Muscle layer of duodenum (tissue), 2 donors: ENCODE data around the gene DCC.

Source experiments
- H3K27ac ChIP-seq: one replicate; pipeline ENCODE4 v1.7.0; 2013; ENCODE audit warnings: mild to moderate bottlenecking, low read length
- H3K27me3 ChIP-seq: one replicate; pipeline ENCODE4 v1.7.0; 2013; ENCODE audit warnings: low read depth, mild to moderate bottlenecking, control low read depth, low read length
- H3K36me3 ChIP-seq, 2 donors: one replicate each; pipeline ENCODE4 v1.7.0; 2013; ENCODE audit warnings: low read length in 2 of 2, control low read depth in 1 of 2, mild to moderate bottlenecking in 1 of 2; ENCODE audit not compliant: insufficient read depth in 2 of 2, control insufficient read depth in 1 of 2
- H3K4me1 ChIP-seq, 2 donors: one replicate each; pipeline ENCODE4 v1.7.0; 2013; ENCODE audit warnings: low read length in 2 of 2, mild to moderate bottlenecking in 2 of 2, control low read depth in 1 of 2, moderate library complexity in 1 of 2; ENCODE audit not compliant: insufficient read depth in 2 of 2, control insufficient read depth in 1 of 2
- H3K4me3 ChIP-seq, 2 donors: one replicate each; pipeline ENCODE4 v1.7.0; 2013; ENCODE audit warnings: low read length in 2 of 2, low read depth in 1 of 2, mild to moderate bottlenecking in 1 of 2
- H3K9me3 ChIP-seq, 2 donors: one replicate each; pipeline ENCODE4 v1.7.0; 2013; ENCODE audit warnings: low read length in 2 of 2, control low read depth in 1 of 2, mild to moderate bottlenecking in 1 of 2; ENCODE audit not compliant: control insufficient read depth in 1 of 2
- donor health status: healthy.

Gene DCC

GRCh38 chr18:52657043-52657805 lies 317.2 kb downstream of the DCC start:
- Histone ChIP-seq H3K36me3 (no peaks in the 10 kb centered on the region), H3K27ac (no peak overlapping the region), H3K27me3 (no peaks in the 10 kb centered on the region), H3K4me1 (no peaks in the 10 kb centered on the region), H3K9me3 (no peaks in the 10 kb centered on the region), H3K4me3 (no peak overlapping the region)

- no peaks in the 10 kb centered on the region for H3K27me3 ChIP-seq
Observed at GRCh38 chr18:52667463-52668065, 327.6 kb downstream of the DCC start.

DNA sequence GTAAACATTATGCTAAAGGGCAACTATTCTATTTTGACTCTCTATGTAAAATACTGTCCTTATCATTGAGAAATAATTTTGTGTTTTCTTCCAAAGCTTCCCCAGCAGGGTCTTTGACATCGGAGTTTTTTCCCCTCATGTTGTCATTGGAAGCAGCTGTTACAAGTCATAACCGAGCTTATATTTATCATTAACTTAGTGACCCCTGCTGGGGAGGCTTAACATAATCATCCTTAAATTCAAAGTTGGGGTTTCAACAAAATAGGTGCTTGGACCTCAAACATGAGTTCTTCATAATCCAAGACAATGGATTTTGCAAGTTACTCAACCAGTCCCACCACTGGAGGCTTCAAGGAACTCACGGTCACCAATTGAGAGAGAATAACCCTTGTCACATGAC lies 330.9 kb downstream of the DCC start:
- H3K27me3 ChIP-seq, result no peaks in the 10 kb centered on the region
- H3K4me3 ChIP-seq, result no peak overlapping the region
- no peaks in the 10 kb centered on the region for H3K4me1 ChIP-seq
- no peaks in the 10 kb centered on the region for H3K36me3 ChIP-seq
- H3K9me3 ChIP-seq, result no peaks in the 10 kb centered on the region
- no peak overlapping the region for H3K27ac ChIP-seq

More at GRCh38 chr18:52667463-52668065, 327.6 kb downstream of the DCC start:
- Histone ChIP-seq H3K27ac (no peak overlapping the region), H3K9me3 (no peaks in the 10 kb centered on the region), H3K4me3 (no peak overlapping the region), H3K4me1 (no peaks in the 10 kb centered on the region), H3K36me3 (no peaks in the 10 kb centered on the region)

GRCh38 chr18:52678034-52678433 lies 338.0 kb downstream of the DCC start:
- Histone ChIP-seq H3K36me3 (no peaks in the 10 kb centered on the region), H3K4me1 (no peaks in the 10 kb centered on the region), H3K27ac (no peak overlapping the region), H3K9me3 (no peaks in the 10 kb centered on the region), H3K27me3 (no peaks in the 10 kb centered on the region), H3K4me3 (no peak overlapping the region)

GRCh38 chr18:52678551-52678950 lies 338.6 kb downstream of the DCC start:
- Histone ChIP-seq H3K4me3 (no peak overlapping the region), H3K9me3 (no peaks in the 10 kb centered on the region), H3K27ac (no peak overlapping the region), H3K27me3 (no peaks in the 10 kb centered on the region), H3K36me3 (no peaks in the 10 kb centered on the region), H3K4me1 (no peaks in the 10 kb centered on the region)

GRCh38 chr18:52679354-52679753 lies 339.4 kb downstream of the DCC start:
- H3K4me3 ChIP-seq, result no peak overlapping the region
- H3K36me3 ChIP-seq, result no peaks in the 10 kb centered on the region
- H3K27ac ChIP-seq, result no peak overlapping the region
- H3K4me1 ChIP-seq, result no peaks in the 10 kb centered on the region
- no peaks in the 10 kb centered on the region for H3K27me3 ChIP-seq
- no peaks in the 10 kb centered on the region for H3K9me3 ChIP-seq

DNA sequence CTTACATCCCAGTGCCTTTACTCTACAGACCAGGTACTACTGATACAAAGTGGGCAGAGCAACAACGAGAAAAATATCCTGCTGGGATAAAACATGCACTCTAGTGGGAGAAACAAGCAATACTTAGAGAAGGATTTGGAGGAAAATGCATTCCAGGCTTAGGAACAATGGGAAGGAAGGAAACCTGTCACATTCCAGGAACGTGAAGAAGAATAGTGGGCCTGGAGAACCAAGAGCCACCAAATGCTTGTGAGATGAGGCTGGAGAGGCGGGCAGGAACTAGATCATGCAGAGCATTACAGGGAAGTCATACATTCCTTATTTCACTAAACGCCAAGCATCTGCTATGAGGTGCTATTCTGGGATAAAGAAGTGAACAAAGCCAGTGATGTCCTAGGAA lies 342.3 kb downstream of the DCC start:
- Histone ChIP-seq H3K9me3 (no peaks in the 10 kb centered on the region), H3K27me3 (no peaks in the 10 kb centered on the region), H3K4me1 (no peaks in the 10 kb centered on the region), H3K36me3 (no peaks in the 10 kb centered on the region), H3K27ac (no peak overlapping the region), H3K4me3 (no peak overlapping the region)

- Histone ChIP-seq H3K27ac (no peak overlapping the region), H3K9me3 (no peaks in the 10 kb centered on the region), H3K27me3 (no peaks in the 10 kb centered on the region), H3K4me3 (no peak overlapping the region), H3K36me3 (no peaks in the 10 kb centered on the region), H3K4me1 (no peaks in the 10 kb centered on the region)
Observed at GRCh38 chr18:52685316-52685715, 345.3 kb downstream of the DCC start.

DNA sequence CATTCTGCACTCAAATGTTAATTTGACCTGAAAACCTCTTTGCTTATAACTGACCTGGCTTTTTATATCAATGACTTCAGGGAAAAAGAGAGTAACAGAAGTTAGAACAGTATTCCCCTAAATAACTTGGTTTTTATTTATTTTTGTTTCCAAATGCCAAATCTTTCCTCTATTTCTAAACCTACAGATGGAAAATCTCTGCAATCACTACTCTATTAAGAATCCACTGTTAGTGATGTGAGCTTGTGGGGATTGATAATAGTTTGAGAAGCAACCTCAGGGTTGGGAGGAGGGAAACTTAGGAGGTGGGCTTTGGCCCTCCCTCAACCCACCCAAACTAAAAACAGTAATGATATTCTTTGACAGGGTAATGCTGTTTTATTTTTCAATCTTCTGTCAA lies 351.8 kb downstream of the DCC start:
- no peaks in the 10 kb centered on the region for H3K36me3 ChIP-seq
- H3K9me3 ChIP-seq, result no peaks in the 10 kb centered on the region
- no peaks in the 10 kb centered on the region for H3K4me1 ChIP-seq
- H3K4me3 ChIP-seq, result no peak overlapping the region
- no peaks in the 10 kb centered on the region for H3K27me3 ChIP-seq
- no peak overlapping the region for H3K27ac ChIP-seq

GRCh38 chr18:52694804-52695203 lies 354.8 kb downstream of the DCC start:
- no peaks in the 10 kb centered on the region for H3K9me3 ChIP-seq
- H3K27ac ChIP-seq, result no peak overlapping the region
- no peak overlapping the region for H3K4me3 ChIP-seq
- no peaks in the 10 kb centered on the region for H3K36me3 ChIP-seq
- no peaks in the 10 kb centered on the region for H3K27me3 ChIP-seq
- H3K4me1 ChIP-seq, result no peaks in the 10 kb centered on the region

- H3K36me3 ChIP-seq, result no peaks in the 10 kb centered on the region
- no peaks in the 10 kb centered on the region for H3K4me1 ChIP-seq
- H3K4me3 ChIP-seq, result no peak overlapping the region
- H3K9me3 ChIP-seq, result no peaks in the 10 kb centered on the region
- no peaks in the 10 kb centered on the region for H3K27me3 ChIP-seq
- H3K27ac ChIP-seq, result no peak overlapping the region
Observed at GRCh38 chr18:52700116-52700515, 360.1 kb downstream of the DCC start.

DNA sequence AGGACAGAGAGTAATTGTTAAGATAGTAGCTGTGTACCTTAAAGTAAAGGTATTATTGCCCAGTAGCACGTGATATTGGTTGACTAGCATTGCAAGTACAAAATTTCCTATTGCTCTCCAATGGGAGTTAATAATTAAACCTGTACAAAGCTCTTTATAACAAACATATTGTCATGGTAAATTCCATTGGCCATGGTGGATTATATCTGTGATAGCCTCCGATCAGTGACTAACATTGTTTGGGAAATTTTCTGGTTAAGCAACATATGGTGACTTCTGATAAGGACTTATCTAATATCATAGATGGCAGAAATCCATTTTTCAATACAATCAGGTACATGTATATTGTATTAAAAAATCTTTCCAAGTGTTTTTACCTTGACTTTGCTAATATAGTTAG lies 360.8 kb downstream of the DCC start:
- no peak overlapping the region for H3K27ac ChIP-seq
- no peaks in the 10 kb centered on the region for H3K9me3 ChIP-seq
- H3K36me3 ChIP-seq, result no peaks in the 10 kb centered on the region
- H3K27me3 ChIP-seq, result no peaks in the 10 kb centered on the region
- no peak overlapping the region for H3K4me3 ChIP-seq
- H3K4me1 ChIP-seq, result no peaks in the 10 kb centered on the region
